HepG2 (cell line): ENCODE measurements around the gene CORO7. TPM values are rescaled to one million over a fixed set of nuclear protein-coding genes. Genes with fewer than 3 reads are reported as not detected.

Experiments used
- ATAC-seq: fragments of 200-7000 bp; cut with Tn5 transposase; 3 replicates; pipeline ENCODE4 v1.9.1; 2020; ENCODE audit warnings: mild to moderate bottlenecking, moderate library complexity
- BruUV-seq: library from RNA; stranded (reverse); fragments of 400-500 nt; replicated peaks from 2 replicates; lab custom pipeline; 2021; lab: Mats Ljungman, UMichigan
- CTCF ChIA-PET: fragments of 300-600 bp; formaldehyde crosslinking; extraction: SDS; loops from one replicate; lab custom pipeline; 2021; ENCODE audit warnings: low total read pairs, inconsistent platforms, low intra/inter-chr PET ratio; lab: Yijun Ruan, JAX
- POLR2A ChIA-PET: fragments of 350-600 bp; sonication (Branson Sonifier 250); formaldehyde crosslinking; loops from one replicate; lab custom pipeline; 2020; ENCODE audit warnings: antibody characterized with exemption, inconsistent platforms; lab: Yijun Ruan, JAX
- DNase-seq: peaks from one replicate; pipeline ENCODE4 v3.0.0-alpha.2; 2015; ENCODE audit warnings: low spot score
- FAIRE-seq: peaks from 3 replicates; lab custom pipeline; 2011; peaks lifted over from hg19 to GRCh38; lab: Jason Lieb, UNC
- H2AFZ ChIP-seq: one replicate; pipeline ENCODE4 v1.6.1; 2011; ENCODE audit warnings: low read length, inconsistent platforms
- H3K27ac ChIP-seq: fragments of 300-600 bp; 3 replicates; pipeline ENCODE4 v1.8.0; 2011; ENCODE audit warnings: mixed run types, mild to moderate bottlenecking, mixed read lengths, low read length, inconsistent platforms; ENCODE audit not compliant: insufficient read depth; ENCODE audit errors: extremely low read length
- H3K27me3 ChIP-seq, 2 experiments: fragments of 200-600 bp in 1 of 2; 2 replicates in 1 of 2; 3 replicates in 1 of 2; pipeline versions ENCODE4 v1.6.0 to v1.8.0; 2011; ENCODE audit warnings: low read length in 2 of 2, mild to moderate bottlenecking in 2 of 2, moderate library complexity in 2 of 2, inconsistent platforms in 1 of 2; ENCODE audit not compliant: insufficient read depth in 2 of 2, control insufficient read depth in 1 of 2
- H3K36me3 ChIP-seq, 2 experiments: fragments of 200-600 bp in 1 of 2; replicated peaks in 1 of 2; 2 replicates in 1 of 2; 3 replicates in 1 of 2; pipeline versions ENCODE4 v1.5.1 to v1.8.0; 2011; ENCODE audit warnings: low read length in 2 of 2, inconsistent platforms in 1 of 2; ENCODE audit not compliant: insufficient read depth in 2 of 2, control insufficient read depth in 1 of 2
- H3K4me1 ChIP-seq: 2 replicates; pipeline ENCODE4 v1.5.1; 2012; ENCODE audit warnings: low read length, inconsistent platforms; ENCODE audit not compliant: insufficient read depth
- H3K4me2 ChIP-seq: 2 replicates; pipeline ENCODE4 v1.6.0; 2011; ENCODE audit warnings: low read depth, low read length, inconsistent platforms
- H3K4me3 ChIP-seq, 3 experiments: fragments of 200-600 bp in 1 of 3; sonication (generic), shearing (Covaris generic) in 1 of 3; replicated peaks in 1 of 3; 2 replicates each; pipeline ENCODE4 v1.5.1; 2011 to 2016; ENCODE audit warnings: low read length in 3 of 3, inconsistent platforms in 2 of 3, low read depth in 2 of 3, mild to moderate bottlenecking in 2 of 3, control low read depth in 1 of 3, mixed read lengths in 1 of 3; ENCODE audit not compliant: insufficient read depth in 1 of 3
- H3K79me2 ChIP-seq: one replicate; pipeline ENCODE4 v1.6.1; 2011; ENCODE audit warnings: low read length, inconsistent platforms; ENCODE audit not compliant: insufficient read depth
- H3K9ac ChIP-seq: 2 replicates; pipeline ENCODE4 v1.6.0; 2011; ENCODE audit warnings: mild to moderate bottlenecking, low read depth, low read length, inconsistent platforms; ENCODE audit not compliant: insufficient read depth
- H3K9me3 ChIP-seq: 2 replicates; pipeline ENCODE4 v1.5.1; 2012; ENCODE audit warnings: mild to moderate bottlenecking, low read length
- H4K20me1 ChIP-seq: 2 replicates; pipeline ENCODE4 v1.6.0; 2011; ENCODE audit warnings: inconsistent platforms, mild to moderate bottlenecking, low read length, moderate library complexity; ENCODE audit not compliant: insufficient read depth
- CBX2 ChIP-seq, 2 experiments: fragments of 200-600 bp in 1 of 2; sonication (generic); formaldehyde crosslinking in 1 of 2; IDR thresholded peaks; 2 replicates each; pipeline versions ENCODE4 v1.7.0 to v1.8.1; 2018 to 2022; ENCODE audit warnings: low read depth in 2 of 2, low read length in 1 of 2, mild to moderate bottlenecking in 1 of 2, missing genetic modification reagents in 1 of 2
- MLXIP ChIP-seq: sonication (generic); formaldehyde crosslinking; IDR thresholded peaks from 2 replicates; pipeline ENCODE4 v1.9.0; 2021; ENCODE audit warnings: missing genetic modification reagents, borderline replicate concordance
- RFXAP ChIP-seq: sonication (generic); formaldehyde crosslinking; IDR thresholded peaks from 2 replicates; pipeline ENCODE4 v1.4.0; 2020; ENCODE audit warnings: missing genetic modification reagents, borderline replicate concordance
- ZNF790 ChIP-seq: sonication (generic); formaldehyde crosslinking; IDR thresholded peaks from 2 replicates; pipeline ENCODE4 v1.8.0; 2022; ENCODE audit warnings: missing genetic modification reagents, mild to moderate bottlenecking, borderline replicate concordance
- WGBS: methylation state at CpG from one replicate; pipeline ENCODE4 v1.1.6; 2017; ENCODE audit warnings: low lambda C conversion rate; 5-methylcytosine and 5-hydroxymethylcytosine counted together
- in situ Hi-C: cut with HindIII; loops from 2 replicates; pipeline ENCODE4 v1.10.0; 2017; ENCODE audit warnings: low pct_unique_long_range_greater_than_20kb; ENCODE audit not compliant: extremely low pct_ligation_motif_present
- intact Hi-C: fragments of 100-400 bp; cut with micrococcal nuclease; formaldehyde crosslinking; loops from one replicate; pipeline ENCODE4 v1.10.0; 2022; ENCODE audit not compliant: unreplicated experiment
- polyA plus RNA-seq, 8 experiments: library from polyadenylated mRNA; depleted of rRNA in 3 of 8; stranded (reverse) in 7 of 8; unstranded in 1 of 8; fragments of >200 nt; fragmentation: Illumina TruSeq in 4 of 8; extraction: Trizol in 4 of 8; gene quantifications; 2 replicates each; pipeline versions ENCODE4 v1.2.1 to v1.2.3, GENCODE V29; 2011 to 2016; ENCODE audit warnings: low read depth in 4 of 8, missing spikeins in 1 of 8, mixed read lengths in 1 of 8; ENCODE audit not compliant: insufficient read depth in 1 of 8
- total RNA-seq, 5 experiments: library from RNA; depleted of rRNA; stranded (reverse); fragments of >200 nt; fragmentation: Illumina TruSeq; extraction: Trizol; gene quantifications; 2 replicates each; pipeline ENCODE4 v1.2.3, GENCODE V29; 2016; ENCODE audit warnings: low read depth in 1 of 5

The CORO7 gene
- total and polyA plus RNA-seq, 2 of the 13 experiments (the other 11 are each of a cell fraction or from before 2014, with no cell fraction given) = 9.9 to 14.3 TPM

GRCh38 chr16:4414187-4414917, 2.0 kb downstream of the CORO7 start:
- ATAC-seq = no peak
- H3K27ac ChIP-seq = no peak overlapping the region
- DNase-seq = no peak
- H3K79me2 ChIP-seq = peaks cover 14% of the 10 kb centered on the region
- no peaks in the 10 kb centered on the region; a peak in 1 of 5 replicates for H3K27me3 ChIP-seq
- H3K36me3 ChIP-seq = peaks cover 4 to 15% of the 10 kb centered on the region in 2 experiments; a peak in 3 of 5 replicates
- WGBS = 88% methylated on average over 7 of the region's 7 CpGs
- FAIRE-seq = no peak
- in situ Hi-C loops = no loop called here
- peak overlapping the region; percentile 100; the same call in 1 of the 2 replicates for H3K4me2 ChIP-seq
- intact Hi-C loops = no loop called here
- H2AFZ ChIP-seq = no peak overlapping the region
- no TSS peak for BruUV-seq
- ChIA-PET POLR2A (interaction anchor here (1.2 to 1.8 kb wide), 4 partner anchors 41 to 48 kb away, joined by 3 to 8 read pairs (median 5); no protein-coding TSS in a partner anchor), CTCF (no interaction called here)
- H3K9me3 ChIP-seq = no peaks in the 10 kb centered on the region
- peaks cover 20% of the 10 kb centered on the region for H3K4me1 ChIP-seq
- TF ChIP-seq MLXIP (CRISPR knock-in tag) (no peak), RFXAP (CRISPR knock-in tag) (no peak), CBX2 (IDR thresholded peaks at IDR 0.05; ENCODE audit: low read depth, low read length) (no peak), CBX2 (CRISPR knock-in tag; IDR thresholded peaks at IDR 0.05; ENCODE audit: low read depth) (no peak), ZNF790 (CRISPR knock-in tag) (no peak)
- TF ChIP-seq, all 625 proteins: peak for 0
- no peak overlapping the region for H3K4me3 ChIP-seq
- H3K9ac ChIP-seq = 0 out of 2 replicates have a peak overlapping the region, but pooled peaks have one; percentile 80
- H4K20me1 ChIP-seq = no peaks in the 10 kb centered on the region
